ENCODE data around the gene OPCML.

OPCML gene

DNA sequence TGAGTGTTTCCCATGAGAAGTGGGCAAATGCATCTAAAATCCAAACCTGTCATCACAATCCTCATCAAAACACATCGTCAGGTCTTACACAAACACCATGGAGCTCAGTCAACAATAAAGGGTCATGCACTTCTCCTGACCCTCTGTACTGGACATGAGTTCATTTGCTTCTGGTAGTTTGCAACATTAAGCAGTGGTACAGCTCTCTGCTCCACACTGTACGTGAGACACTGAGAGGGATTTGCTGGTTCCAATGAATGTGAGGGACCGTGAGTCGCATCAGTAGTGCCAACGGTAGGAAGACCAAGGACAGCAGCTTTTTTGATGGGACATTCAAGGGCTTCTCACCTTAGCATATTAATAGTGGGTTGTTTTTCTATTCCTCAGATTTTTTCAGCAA is 752.3 kb downstream of the OPCML start:
- TF ChIP-seq SPI1 (IDR thresholded peaks at IDR 0.05; ENCODE audit: borderline replicate concordance, low read depth) (no peak), POLR2AphosphoS5 (IDR thresholded peaks at IDR 0.05; ENCODE audit: low read depth) (no peak), GABPA (IDR thresholded peaks at IDR 0.05; ENCODE audit: low read depth) (no peak)
- TF ChIP-seq, protein P1, sequence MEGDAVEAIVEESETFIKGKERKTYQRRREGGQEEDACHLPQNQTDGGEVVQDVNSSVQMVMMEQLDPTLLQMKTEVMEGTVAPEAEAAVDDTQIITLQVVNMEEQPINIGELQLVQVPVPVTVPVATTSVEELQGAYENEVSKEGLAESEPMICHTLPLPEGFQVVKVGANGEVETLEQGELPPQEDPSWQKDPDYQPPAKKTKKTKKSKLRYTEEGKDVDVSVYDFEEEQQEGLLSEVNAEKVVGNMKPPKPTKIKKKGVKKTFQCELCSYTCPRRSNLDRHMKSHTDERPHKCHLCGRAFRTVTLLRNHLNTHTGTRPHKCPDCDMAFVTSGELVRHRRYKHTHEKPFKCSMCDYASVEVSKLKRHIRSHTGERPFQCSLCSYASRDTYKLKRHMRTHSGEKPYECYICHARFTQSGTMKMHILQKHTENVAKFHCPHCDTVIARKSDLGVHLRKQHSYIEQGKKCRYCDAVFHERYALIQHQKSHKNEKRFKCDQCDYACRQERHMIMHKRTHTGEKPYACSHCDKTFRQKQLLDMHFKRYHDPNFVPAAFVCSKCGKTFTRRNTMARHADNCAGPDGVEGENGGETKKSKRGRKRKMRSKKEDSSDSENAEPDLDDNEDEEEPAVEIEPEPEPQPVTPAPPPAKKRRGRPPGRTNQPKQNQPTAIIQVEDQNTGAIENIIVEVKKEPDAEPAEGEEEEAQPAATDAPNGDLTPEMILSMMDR (IDR thresholded peaks at IDR 0.05; ENCODE audit: insufficient read depth, low read length): no peak
- TF ChIP-seq, protein P2, sequence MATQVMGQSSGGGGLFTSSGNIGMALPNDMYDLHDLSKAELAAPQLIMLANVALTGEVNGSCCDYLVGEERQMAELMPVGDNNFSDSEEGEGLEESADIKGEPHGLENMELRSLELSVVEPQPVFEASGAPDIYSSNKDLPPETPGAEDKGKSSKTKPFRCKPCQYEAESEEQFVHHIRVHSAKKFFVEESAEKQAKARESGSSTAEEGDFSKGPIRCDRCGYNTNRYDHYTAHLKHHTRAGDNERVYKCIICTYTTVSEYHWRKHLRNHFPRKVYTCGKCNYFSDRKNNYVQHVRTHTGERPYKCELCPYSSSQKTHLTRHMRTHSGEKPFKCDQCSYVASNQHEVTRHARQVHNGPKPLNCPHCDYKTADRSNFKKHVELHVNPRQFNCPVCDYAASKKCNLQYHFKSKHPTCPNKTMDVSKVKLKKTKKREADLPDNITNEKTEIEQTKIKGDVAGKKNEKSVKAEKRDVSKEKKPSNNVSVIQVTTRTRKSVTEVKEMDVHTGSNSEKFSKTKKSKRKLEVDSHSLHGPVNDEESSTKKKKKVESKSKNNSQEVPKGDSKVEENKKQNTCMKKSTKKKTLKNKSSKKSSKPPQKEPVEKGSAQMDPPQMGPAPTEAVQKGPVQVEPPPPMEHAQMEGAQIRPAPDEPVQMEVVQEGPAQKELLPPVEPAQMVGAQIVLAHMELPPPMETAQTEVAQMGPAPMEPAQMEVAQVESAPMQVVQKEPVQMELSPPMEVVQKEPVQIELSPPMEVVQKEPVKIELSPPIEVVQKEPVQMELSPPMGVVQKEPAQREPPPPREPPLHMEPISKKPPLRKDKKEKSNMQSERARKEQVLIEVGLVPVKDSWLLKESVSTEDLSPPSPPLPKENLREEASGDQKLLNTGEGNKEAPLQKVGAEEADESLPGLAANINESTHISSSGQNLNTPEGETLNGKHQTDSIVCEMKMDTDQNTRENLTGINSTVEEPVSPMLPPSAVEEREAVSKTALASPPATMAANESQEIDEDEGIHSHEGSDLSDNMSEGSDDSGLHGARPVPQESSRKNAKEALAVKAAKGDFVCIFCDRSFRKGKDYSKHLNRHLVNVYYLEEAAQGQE (IDR thresholded peaks at IDR 0.05; ENCODE audit: insufficient replicate concordance, low read depth): no peak
- no peak overlapping the region for H3K4me3 ChIP-seq (replicated peaks; ENCODE audit: insufficient read depth, low read length)
- DNase-seq (ENCODE audit: low read depth in 1 of 2, low spot score in 1 of 2): no peak
- no peak overlapping the region for H3K27ac ChIP-seq (replicated peaks)
- no peaks in the 10 kb centered on the region for H3K27me3 ChIP-seq (ENCODE audit: insufficient read depth, poor library complexity, severe bottlenecking)

- Histone ChIP-seq H3K27me3 (ENCODE audit: insufficient read depth, poor library complexity, severe bottlenecking) (no peaks in the 10 kb centered on the region), H3K4me3 (replicated peaks; ENCODE audit: insufficient read depth, low read length) (no peak overlapping the region), H3K27ac (replicated peaks) (no peak overlapping the region)
- DNase-seq (ENCODE audit: low read depth in 1 of 2, low spot score in 1 of 2): no peak
- TF ChIP-seq GABPA (IDR thresholded peaks at IDR 0.05; ENCODE audit: low read depth) (no peak), POLR2AphosphoS5 (IDR thresholded peaks at IDR 0.05; ENCODE audit: low read depth) (no peak), SPI1 (IDR thresholded peaks at IDR 0.05; ENCODE audit: borderline replicate concordance, low read depth) (no peak)
- TF ChIP-seq, protein P2 (IDR thresholded peaks at IDR 0.05; ENCODE audit: insufficient replicate concordance, low read depth): no peak
- TF ChIP-seq, protein P1 (IDR thresholded peaks at IDR 0.05; ENCODE audit: insufficient read depth, low read length): no peak
Measured at GRCh38 chr11:132779497-132779896, 752.8 kb downstream of the OPCML start.

GRCh38 chr11:132777067-132777975 is 755.0 kb downstream of the OPCML start:
- no peak overlapping the region for H3K4me3 ChIP-seq (replicated peaks; ENCODE audit: insufficient read depth, low read length)
- no peak for DNase-seq (ENCODE audit: low read depth in 1 of 2, low spot score in 1 of 2)
- H3K27ac ChIP-seq (replicated peaks): no peak overlapping the region
- TF ChIP-seq SPI1 (IDR thresholded peaks at IDR 0.05; ENCODE audit: borderline replicate concordance, low read depth) (no peak), POLR2AphosphoS5 (IDR thresholded peaks at IDR 0.05; ENCODE audit: low read depth) (no peak), GABPA (IDR thresholded peaks at IDR 0.05; ENCODE audit: low read depth) (no peak)
- TF ChIP-seq, protein P1 (IDR thresholded peaks at IDR 0.05; ENCODE audit: insufficient read depth, low read length): no peak
- TF ChIP-seq, protein P2 (IDR thresholded peaks at IDR 0.05; ENCODE audit: insufficient replicate concordance, low read depth): no peak
- H3K27me3 ChIP-seq (ENCODE audit: insufficient read depth, poor library complexity, severe bottlenecking): no peaks in the 10 kb centered on the region

All from HL-60 (cell line).